OCI-LY3 (cell line): ENCODE measurements around the gene MTMR2.

Experiments
- CTCF ChIP-seq: fragments of 200-600, 300-600 bp; sonication (generic); IDR thresholded peaks from 2 replicates; pipeline ENCODE4 v1.5.1; 2014; ENCODE audit warnings: antibody characterized with exemption, low read length, low read depth
- EZH2phosphoT487 ChIP-seq: fragments of 200-600 bp; shearing (Covaris generic); IDR thresholded peaks from 2 replicates; pipeline ENCODE4 v1.6.1; 2018; ENCODE audit warnings: antibody characterized with exemption, mixed run types, low read depth

- TF ChIP-seq CTCF = no peak
- TF ChIP-seq EZH2phosphoT487 = no peak
Measured at GRCh38 chr11:95845167-95845566, 78.7 kb downstream of the MTMR2 start.
